Left ventricle myocardium inferior (tissue), 1 donor: ENCODE results near the gene EPHA3. TPM values are rescaled to one million over a fixed set of nuclear protein-coding genes. Genes with fewer than 3 reads are reported as not detected.

Experiments
- DNase-seq: peaks from one replicate; pipeline ENCODE4 v3.0.0-alpha.2; 2020
- H3K27ac ChIP-seq: fragments of 200-600 bp; replicated peaks from 2 replicates; pipeline ENCODE4 v1.8.0; 2021
- H3K27me3 ChIP-seq: fragments of 200-600 bp; 2 replicates; pipeline ENCODE4 v1.8.0; 2021; ENCODE audit warnings: low read depth
- H3K36me3 ChIP-seq: fragments of 200-600 bp; 2 replicates; pipeline ENCODE4 v1.8.0; 2021
- H3K4me1 ChIP-seq: fragments of 200-600 bp; 2 replicates; pipeline ENCODE4 v1.8.0; 2021
- H3K4me3 ChIP-seq: fragments of 200-600 bp; 2 replicates; pipeline ENCODE4 v1.8.0; 2021; ENCODE audit warnings: mild to moderate bottlenecking, moderate library complexity
- H3K9me3 ChIP-seq: fragments of 200-600 bp; replicated peaks from 2 replicates; pipeline ENCODE4 v1.8.0; 2021
- CTCF ChIP-seq: fragments of 200-600 bp; IDR thresholded peaks from 2 replicates; pipeline ENCODE4 v1.8.0; 2021; ENCODE audit warnings: antibody characterized with exemption, mild to moderate bottlenecking, borderline replicate concordance
- intact Hi-C: fragments of 100-400 bp; cut with micrococcal nuclease; formaldehyde crosslinking; loops from one replicate; pipeline ENCODE4 v1.11.0; 2022
- total RNA-seq: library from RNA; stranded (reverse); fragmentation: NEBNext Ultra II Directional; extraction: Animal tissue kit (Norgen Biotek cat#: 25700); gene quantifications from one replicate; pipeline ENCODE4 v1.2.1, GENCODE V29; 2021
- donor health status: DM: no; HTN: yes; CAD: no; lungs with severe emphysema.

The EPHA3 gene
- total RNA-seq, 1 donor from 2014 or later: 3.5 TPM

GRCh38 chr3:89312141-89312540 lies 204.7 kb downstream of the EPHA3 start:
- Histone ChIP-seq H3K9me3 (peaks cover 5% of the 10 kb centered on the region), H3K27me3 (no peaks in the 10 kb centered on the region)

GRCh38 chr3:89314454-89315098 lies 207.2 kb downstream of the EPHA3 start:
- Histone ChIP-seq H3K4me3 (no peak overlapping the region), H3K4me1 (no peaks in the 10 kb centered on the region), H3K27me3 (no peaks in the 10 kb centered on the region), H3K9me3 (peaks cover 5% of the 10 kb centered on the region), H3K36me3 (no peaks in the 10 kb centered on the region), H3K27ac (no peak overlapping the region)
- intact Hi-C loops: no loop called here
- no peak for TF ChIP-seq CTCF
- no peak for DNase-seq

More at GRCh38 chr3:89312141-89312540, 204.7 kb downstream of the EPHA3 start:
- H3K4me1 ChIP-seq: no peaks in the 10 kb centered on the region
- no peaks in the 10 kb centered on the region for H3K36me3 ChIP-seq
- no peak for TF ChIP-seq CTCF
- H3K4me3 ChIP-seq: no peak overlapping the region
- intact Hi-C loops: no loop called here
- H3K27ac ChIP-seq: no peak overlapping the region
- no peak for DNase-seq

GRCh38 chr3:89315750-89316470 lies 208.5 kb downstream of the EPHA3 start:
- DNase-seq: no peak
- no peak for TF ChIP-seq CTCF
- no peaks in the 10 kb centered on the region for H3K27me3 ChIP-seq
- H3K9me3 ChIP-seq: peaks cover 5% of the 10 kb centered on the region
- no peak overlapping the region for H3K4me3 ChIP-seq
- H3K27ac ChIP-seq: no peak overlapping the region
- H3K36me3 ChIP-seq: no peaks in the 10 kb centered on the region
- no peaks in the 10 kb centered on the region for H3K4me1 ChIP-seq
- intact Hi-C loops: no loop called here

- DNase-seq: no peak
- Histone ChIP-seq H3K27me3 (no peaks in the 10 kb centered on the region), H3K27ac (no peak overlapping the region), H3K4me1 (no peaks in the 10 kb centered on the region), H3K4me3 (no peak overlapping the region), H3K36me3 (no peaks in the 10 kb centered on the region), H3K9me3 (no peaks in the 10 kb centered on the region)
- no peak for TF ChIP-seq CTCF
- intact Hi-C loops: no loop called here
Measured at GRCh38 chr3:89320186-89320585, 212.8 kb downstream of the EPHA3 start.

- no peaks in the 10 kb centered on the region for H3K36me3 ChIP-seq
- H3K4me1 ChIP-seq: no peaks in the 10 kb centered on the region
- no peak for TF ChIP-seq CTCF
- intact Hi-C loops: no loop called here
- H3K4me3 ChIP-seq: no peak overlapping the region
- DNase-seq: no peak
- H3K27me3 ChIP-seq: no peaks in the 10 kb centered on the region
- H3K27ac ChIP-seq: no peak overlapping the region
- H3K9me3 ChIP-seq: no peaks in the 10 kb centered on the region
Measured at GRCh38 chr3:89326997-89327396, 219.6 kb downstream of the EPHA3 start.
